GM12874 (cell line): ENCODE results near the gene ZNF397.

ENCODE experiments used
- CTCF ChIP-seq: IDR thresholded peaks from 2 replicates; pipeline ENCODE4 v1.5.1; 2011; ENCODE audit warnings: low read depth, mild to moderate bottlenecking, control low read depth, low read length, moderate library complexity; ENCODE audit not compliant: insufficient read depth

Gene ZNF397

GRCh38 chr18:35248429-35248828 lies 7.6 kb downstream of the ZNF397 start:
- no peak for TF ChIP-seq CTCF

GRCh38 chr18:35252466-35252865 lies 11.6 kb downstream of the ZNF397 start:
- TF ChIP-seq CTCF = no peak

GRCh38 chr18:35253655-35254287 lies 12.9 kb downstream of the ZNF397 start:
- TF ChIP-seq CTCF = no peak

- TF ChIP-seq CTCF = no peak
Observed at GRCh38 chr18:35256947-35257346, 16.1 kb downstream of the ZNF397 start.

GRCh38 chr18:35264409-35264808 lies 23.6 kb downstream of the ZNF397 start:
- no peak for TF ChIP-seq CTCF

- TF ChIP-seq CTCF = no peak
Observed at GRCh38 chr18:35267161-35267651, 26.4 kb downstream of the ZNF397 start.

- no peak for TF ChIP-seq CTCF
Observed at GRCh38 chr18:35267809-35268208, 27.0 kb downstream of the ZNF397 start.
